ENCODE results near the gene CCDC68.
"Not testable (repeated sequence)": the region's sequence is repeated elsewhere in the genome, so short reads cannot be mapped to it uniquely, and the experiment has no call there.

CCDC68 gene

DNA sequence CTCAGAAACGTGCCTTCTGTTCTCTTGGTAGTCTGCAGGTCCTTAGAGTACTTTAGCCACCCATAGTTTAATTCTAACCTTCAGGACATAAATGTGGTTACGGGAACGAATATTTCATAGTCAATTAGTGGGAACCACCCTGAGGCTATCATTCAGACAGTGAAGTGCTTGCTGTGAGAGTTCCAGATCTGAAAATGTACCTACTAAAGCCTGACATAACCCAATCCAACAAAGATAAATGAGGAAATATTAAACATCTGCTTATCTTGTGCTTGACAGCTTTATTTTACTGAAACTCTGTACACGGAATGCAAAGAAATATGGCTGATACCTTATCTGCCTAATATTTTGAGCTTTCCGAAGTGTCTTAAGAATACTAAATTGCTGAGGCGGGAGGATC, 88.0 kb downstream of the CCDC68 start:
- DNase-seq: no peak

- no peak for DNase-seq
These were observed 92.1 kb downstream of the CCDC68 start for GRCh38 chr18:54867131-54867530.

- DNase-seq: no peak
These were observed 98.3 kb downstream of the CCDC68 start for GRCh38 chr18:54860941-54861340.

- DNase-seq: no peak
These were observed 99.4 kb downstream of the CCDC68 start for GRCh38 chr18:54859667-54860421.

GRCh38 chr18:54857499-54857898, 101.8 kb downstream of the CCDC68 start:
- DNase-seq: no peak

DNA sequence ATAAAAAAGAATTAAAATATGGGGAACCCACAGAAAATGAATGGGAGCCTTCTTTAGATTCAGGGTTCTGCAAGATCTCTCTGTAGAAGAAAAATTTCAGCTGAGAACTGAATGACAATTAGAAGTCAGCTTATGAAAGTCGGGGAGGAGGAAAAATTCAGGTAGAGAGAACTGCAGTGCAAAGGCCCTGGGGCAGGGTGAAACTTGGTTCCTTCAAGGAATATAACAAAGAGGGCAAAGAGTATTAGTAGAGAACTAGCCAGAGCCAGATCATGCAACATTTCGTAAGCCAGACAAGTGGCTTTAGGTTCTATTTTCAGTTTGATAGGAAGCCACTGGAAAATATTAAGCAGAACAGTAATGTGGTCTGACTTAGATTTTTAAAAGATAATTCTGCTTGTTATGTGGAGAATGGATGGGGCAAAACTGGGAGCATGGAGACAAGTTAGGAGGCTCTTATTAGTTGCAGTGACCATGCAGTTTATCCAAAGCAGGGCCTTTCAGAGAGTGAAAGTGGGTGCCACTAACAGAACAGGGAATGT, 103.1 kb downstream of the CCDC68 start:
- DNase-seq: no peak

DNA sequence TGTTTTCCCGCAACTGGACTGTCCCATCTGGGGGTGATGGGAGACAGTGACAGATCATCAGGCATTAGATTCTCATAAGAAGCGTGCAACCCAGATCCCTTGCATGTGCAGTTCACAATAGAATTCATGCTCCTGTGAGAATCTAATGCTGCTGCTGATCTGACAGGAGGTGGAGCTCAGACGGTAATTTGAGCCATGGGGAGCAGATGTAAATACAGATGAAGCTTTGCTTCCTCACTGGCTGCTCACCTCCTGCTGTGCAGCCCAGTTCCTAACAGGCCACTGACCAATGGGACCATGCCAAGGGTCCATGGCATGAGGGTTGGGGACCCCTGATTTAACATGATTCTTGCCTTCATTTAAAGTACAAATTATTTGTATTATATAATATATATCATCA, 104.2 kb downstream of the CCDC68 start:
- DNase-seq: not testable (repeated sequence)

GRCh38 chr18:54852780-54853675, 106.2 kb downstream of the CCDC68 start:
- no peak for DNase-seq
